ENCODE results near the gene TNS4. TPM values are rescaled to one million over a fixed set of nuclear protein-coding genes. Genes with fewer than 3 reads are reported as not detected.
A peak's percentile ranks its signal among the peaks of the same experiment; 100 is the strongest.

The TNS4 gene
- total and polyA plus RNA-seq, 2 donors (not counting 1 experiment from before 2014, with no cell fraction given), result not detected

GRCh38 chr17:40490289-40490853 is 11.1 kb downstream of the TNS4 start:
- no peak for ATAC-seq (ENCODE audit: low read depth)
- H3K27me3 Mint-ChIP-seq, result no peaks in the 10 kb centered on the region

More at GRCh38 chr17:40490289-40490853, 11.1 kb downstream of the TNS4 start:
- no peak overlapping the region for H3K9ac ChIP-seq (ENCODE audit: low read length)
- H3K27ac Mint-ChIP-seq, result peak overlapping the region; percentile 10
- peak overlapping the region in 1 of 5 experiments; percentile 5 for H3K4me3 ChIP-seq (ENCODE audit: control extremely low read depth in 1 of 5, extremely low read depth in 1 of 5, insufficient read depth in 1 of 5, low read depth in 2 of 5, low read length in 4 of 5)
- no peaks in the 10 kb centered on the region for H3K79me2 ChIP-seq (ENCODE audit: control insufficient read depth, insufficient read depth, low read length)
- TF ChIP-seq CTCF (IDR thresholded peaks at IDR 0.05) (no peak), EZH2 (IDR thresholded peaks at IDR 0.05; ENCODE audit: borderline replicate concordance, insufficient read depth, low read depth, low read length, poor library complexity, severe bottlenecking) (no peak)
- ChIA-PET CTCF (interaction anchor here (0.9 to 1.5 kb wide), 5 partner anchors 11 to 70 kb away, joined by 3 to 6 read pairs (median 4); partner anchors contain the start of gene TNS4), POLR2A (interaction anchor here (0.6 to 0.7 kb wide), 3 partner anchors 8 to 11 kb away, joined by 3 to 9 read pairs (median 4); no protein-coding TSS in a partner anchor)
- H3K36me3 ChIP-seq (replicated peaks in 1 of 2; ENCODE audit: control extremely low read depth in 1 of 2, control insufficient read depth in 1 of 2, extremely low read depth in 1 of 2, insufficient read depth in 2 of 2, low read length in 1 of 2), result no peaks in the 10 kb centered on the region
- no peaks in the 10 kb centered on the region for H3K27me3 ChIP-seq (replicated peaks in 1 of 4; ENCODE audit: control extremely low read depth in 1 of 4, control insufficient read depth in 3 of 4, insufficient read depth in 4 of 4, low read length in 3 of 4)
- intact Hi-C loops (cut with micrococcal nuclease), result no loop called here
- no peak overlapping the region for H3K27ac ChIP-seq (ENCODE audit: low read length in 2 of 2)
- no peak overlapping the region for H3K4me3 Mint-ChIP-seq
- no peak for DNase-seq
- H3K4me1 ChIP-seq (ENCODE audit: control insufficient read depth in 2 of 2, insufficient read depth in 2 of 2, low read length in 2 of 2), result peaks cover 18 to 31% of the 10 kb centered on the region in 2 donors
- H2AFZ ChIP-seq (ENCODE audit: insufficient read depth, low read depth, low read length, poor library complexity, severe bottlenecking), result no peak overlapping the region
- no peaks in the 10 kb centered on the region for H3K9me3 Mint-ChIP-seq (ENCODE audit: insufficient read depth)
- no peaks in the 10 kb centered on the region for H4K20me1 ChIP-seq (ENCODE audit: control insufficient read depth, insufficient read depth, low read length, poor library complexity, severe bottlenecking)
- peak overlapping the region; percentile 53 for H3K4me2 ChIP-seq (replicated peaks; ENCODE audit: low read depth, low read length, poor library complexity, severe bottlenecking)
- H3K9me3 ChIP-seq (ENCODE audit: control extremely low read depth in 1 of 3, control insufficient read depth in 2 of 3, insufficient read depth in 1 of 3, low read length in 2 of 3), result no peaks in the 10 kb centered on the region
- WGBS (ENCODE audit: insufficient coverage), result 61% methylated on average over 5 of the region's 5 CpGs
- H3K4me1 Mint-ChIP-seq, result peaks cover 23% of the 10 kb centered on the region

Data from B cell (primary cell).